OCI-LY1 (cell line): Measurements from ENCODE around the gene MANBA.

Experiments used
- H2AFZ ChIP-seq: fragments of 200-600 bp; sonication (generic), shearing (Covaris generic); 2 replicates; pipeline ENCODE4 v1.6.0; 2014; ENCODE audit warnings: antibody characterized with exemption, mild to moderate bottlenecking, low read length
- H3F3A ChIP-seq: fragments of 200-600 bp; sonication (generic), shearing (Covaris generic); 2 replicates; pipeline ENCODE4 v1.6.0; 2014; ENCODE audit warnings: mild to moderate bottlenecking, antibody characterized with exemption, low read length, moderate library complexity; ENCODE audit not compliant: insufficient read depth
- H3K27ac ChIP-seq: fragments of 200-600 bp; sonication (generic); 2 replicates; pipeline ENCODE4 v1.5.1; 2014; ENCODE audit warnings: low read length, mixed run types, mild to moderate bottlenecking, low read depth; ENCODE audit not compliant: poor library complexity, severe bottlenecking
- H3K27me3 ChIP-seq: fragments of 200-600 bp; sonication (generic); 2 replicates; pipeline ENCODE4 v1.6.0; 2014; ENCODE audit warnings: antibody characterized with exemption, mild to moderate bottlenecking, low read length, moderate library complexity; ENCODE audit not compliant: insufficient read depth
- H3K36me3 ChIP-seq: fragments of 200-600 bp; sonication (generic); 2 replicates; pipeline ENCODE4 v1.6.1; 2014; ENCODE audit warnings: mild to moderate bottlenecking, antibody characterized with exemption, low read length, moderate library complexity, mixed read lengths; ENCODE audit not compliant: insufficient read depth
- H3K4me1 ChIP-seq: fragments of 200-600 bp; sonication (generic); 2 replicates; pipeline ENCODE4 v1.5.1; 2014; ENCODE audit warnings: mild to moderate bottlenecking, low read length, moderate library complexity; ENCODE audit not compliant: insufficient read depth, severe bottlenecking
- H3K4me2 ChIP-seq: fragments of 200-600 bp; sonication (generic), shearing (Covaris generic); 2 replicates; pipeline ENCODE4 v1.6.1; 2014; ENCODE audit warnings: low read length
- H3K4me3 ChIP-seq: fragments of 200-600 bp; sonication (generic); 2 replicates; pipeline ENCODE4 v1.5.1; 2014; ENCODE audit warnings: low read length, low read depth, mild to moderate bottlenecking, mixed read lengths; ENCODE audit not compliant: poor library complexity, severe bottlenecking
- H3K79me2 ChIP-seq: fragments of 200-600 bp; shearing (Covaris generic); 2 replicates; pipeline ENCODE4 v1.6.1; 2016; ENCODE audit warnings: mixed run types, low read length, mixed read lengths; ENCODE audit not compliant: insufficient read depth
- H3K9ac ChIP-seq: fragments of 200-600 bp; sonication (generic), shearing (Covaris generic); 2 replicates; pipeline ENCODE4 v1.6.1; 2014; ENCODE audit warnings: mild to moderate bottlenecking, low read length, mixed read lengths
- H3K9me2 ChIP-seq: fragments of 200-600 bp; sonication (generic), shearing (Covaris generic); 2 replicates; pipeline ENCODE4 v1.6.1; 2014; ENCODE audit warnings: low read depth, mild to moderate bottlenecking, low read length, mixed read lengths
- H3K9me3 ChIP-seq: fragments of 200-600 bp; shearing (Covaris generic); 2 replicates; pipeline ENCODE4 v1.6.1; 2014; ENCODE audit warnings: low read length, mixed read lengths
- H4K20me1 ChIP-seq: fragments of 200-600 bp; sonication (generic), shearing (Covaris generic); 2 replicates; pipeline ENCODE4 v1.6.0; 2016; ENCODE audit warnings: mild to moderate bottlenecking, low read length; ENCODE audit not compliant: insufficient read depth
- CTCF ChIP-seq: fragments of 200-600 bp; sonication (generic), shearing (Covaris generic); IDR thresholded peaks from 2 replicates; pipeline ENCODE4 v1.5.1; 2017; ENCODE audit warnings: mild to moderate bottlenecking, antibody characterized with exemption, low read length, moderate library complexity, mixed read lengths
- EZH2 ChIP-seq: fragments of 200-600 bp; sonication (generic), shearing (Covaris generic); IDR thresholded peaks from 2 replicates; pipeline ENCODE4 v1.8.0; 2017; ENCODE audit warnings: borderline replicate concordance, mixed run types, mild to moderate bottlenecking, antibody characterized with exemption, low read length, moderate library complexity, mixed read lengths

Gene MANBA

DNA sequence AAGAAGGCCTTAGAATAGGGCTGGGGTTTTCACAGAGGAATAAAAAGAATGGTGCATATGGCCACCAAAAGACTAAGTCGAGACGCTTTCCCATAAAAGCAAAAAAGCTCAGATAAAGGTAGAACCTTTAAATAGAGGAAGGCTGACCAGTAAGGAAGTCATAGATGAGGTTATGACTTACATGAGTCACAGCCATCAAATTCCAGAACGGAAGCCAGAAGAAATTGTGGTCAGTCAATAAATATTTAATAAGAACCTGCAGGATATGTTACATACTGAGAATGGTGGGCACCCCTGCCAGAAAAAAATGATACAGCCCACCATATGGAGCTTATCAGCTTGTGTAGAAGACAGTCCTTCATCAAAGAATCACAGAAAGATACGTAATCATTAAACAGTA, 120.1 kb downstream of the MANBA start:
- Histone ChIP-seq H3K4me3 (no peak overlapping the region), H3K27ac (no peak overlapping the region), H3K36me3 (peaks cover 44% of the 10 kb centered on the region), H2AFZ (no peak overlapping the region), H3K9me3 (no peaks in the 10 kb centered on the region), H4K20me1 (no peaks in the 10 kb centered on the region), H3K4me1 (no peaks in the 10 kb centered on the region), H3K79me2 (no peaks in the 10 kb centered on the region), H3F3A (no peaks in the 10 kb centered on the region), H3K9ac (no peak overlapping the region), H3K9me2 (no peaks in the 10 kb centered on the region), H3K4me2 (no peak overlapping the region), H3K27me3 (no peaks in the 10 kb centered on the region)
- TF ChIP-seq CTCF (no peak), EZH2 (no peak)

DNA sequence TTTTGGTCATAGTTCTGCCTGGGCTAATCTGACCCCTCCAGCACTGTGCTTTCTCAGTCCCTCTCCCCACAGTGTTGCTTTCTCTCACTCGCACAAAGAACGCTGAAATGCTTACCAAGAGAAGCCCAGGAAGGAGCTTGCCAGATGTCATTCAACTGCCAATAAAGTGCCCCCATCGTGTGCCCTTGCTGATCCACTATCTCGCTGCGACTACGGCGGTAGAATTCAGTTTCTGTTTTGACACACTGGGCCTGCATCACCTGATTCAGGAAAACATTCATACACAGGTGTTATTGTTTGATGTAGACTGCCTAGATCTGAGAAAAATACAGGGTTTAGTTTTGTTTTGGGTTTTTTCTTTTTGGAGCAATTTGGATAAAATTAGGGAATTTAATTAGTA, 121.2 kb downstream of the MANBA start:
- H3K4me3 ChIP-seq = no peak overlapping the region
- no peaks in the 10 kb centered on the region for H3K9me2 ChIP-seq
- H2AFZ ChIP-seq = no peak overlapping the region
- TF ChIP-seq EZH2 (no peak), CTCF (no peak)
- H3K4me1 ChIP-seq = no peaks in the 10 kb centered on the region
- H3K9ac ChIP-seq = no peak overlapping the region
- no peaks in the 10 kb centered on the region for H4K20me1 ChIP-seq
- H3F3A ChIP-seq = no peaks in the 10 kb centered on the region
- peaks cover 46% of the 10 kb centered on the region for H3K36me3 ChIP-seq
- no peaks in the 10 kb centered on the region for H3K9me3 ChIP-seq
- no peak overlapping the region for H3K27ac ChIP-seq
- H3K4me2 ChIP-seq = no peak overlapping the region
- H3K79me2 ChIP-seq = no peaks in the 10 kb centered on the region
- H3K27me3 ChIP-seq = no peaks in the 10 kb centered on the region

DNA sequence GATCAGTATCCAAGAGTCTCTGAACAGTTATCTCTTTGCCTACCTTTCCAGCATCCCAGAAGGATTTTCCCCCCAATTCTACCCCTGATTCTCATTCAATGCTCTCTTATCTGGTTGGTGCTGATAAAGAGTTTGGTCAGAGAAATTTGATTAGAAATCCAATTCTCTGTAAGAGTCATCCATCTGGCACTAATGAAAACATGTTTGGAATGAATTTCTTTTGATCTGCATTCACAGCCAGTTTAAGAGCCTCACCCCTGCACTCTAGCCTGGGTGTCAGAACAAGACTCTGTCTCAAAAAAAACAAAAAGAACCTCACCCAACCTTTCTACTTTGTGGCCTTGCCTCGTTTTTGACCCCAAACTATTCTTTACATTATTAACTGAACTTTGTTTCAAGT, 122.1 kb downstream of the MANBA start:
- H3K9me3 ChIP-seq = no peaks in the 10 kb centered on the region
- H3K9ac ChIP-seq = no peak overlapping the region
- H3K27me3 ChIP-seq = no peaks in the 10 kb centered on the region
- no peak overlapping the region for H3K4me3 ChIP-seq
- TF ChIP-seq EZH2 (no peak), CTCF (no peak)
- no peak overlapping the region for H2AFZ ChIP-seq
- no peak overlapping the region for H3K4me2 ChIP-seq
- H3F3A ChIP-seq = no peaks in the 10 kb centered on the region
- H3K27ac ChIP-seq = no peak overlapping the region
- H3K4me1 ChIP-seq = no peaks in the 10 kb centered on the region
- no peaks in the 10 kb centered on the region for H3K9me2 ChIP-seq
- peaks cover 45% of the 10 kb centered on the region; the same call in 1 of the 2 replicates for H3K36me3 ChIP-seq
- H3K79me2 ChIP-seq = no peaks in the 10 kb centered on the region; the same call in 1 of the 2 replicates
- H4K20me1 ChIP-seq = no peaks in the 10 kb centered on the region
